NCI-H69 (cell line): ENCODE measurements around the gene NPHP3.
A peak's percentile ranks its signal among the peaks of the same experiment; 100 is the strongest.

Experiments used
- DNase-seq: peaks from one replicate; lab custom pipeline; 2025; lab: John Stamatoyannopoulos, UW

NPHP3 gene

DNA sequence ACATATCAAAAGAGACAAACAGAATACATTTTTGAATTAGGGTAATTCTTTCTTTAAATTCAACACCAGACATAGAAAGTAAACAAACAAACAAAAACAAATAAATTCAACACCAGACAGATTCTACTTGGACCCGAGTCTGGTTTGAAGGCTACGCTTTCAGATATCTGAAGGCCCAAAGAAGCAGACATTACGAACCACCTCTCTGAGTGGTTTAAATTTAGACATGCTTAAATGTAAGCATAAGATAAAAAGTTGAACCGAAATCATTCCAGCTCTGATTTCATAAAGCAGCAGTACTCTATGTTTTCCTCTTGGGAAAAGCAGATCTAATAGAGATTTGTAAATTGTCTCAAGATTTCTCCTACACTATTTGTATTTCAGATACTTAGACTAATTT is 32.2 kb downstream of the NPHP3 start:
- DNase-seq, result no peak

DNA sequence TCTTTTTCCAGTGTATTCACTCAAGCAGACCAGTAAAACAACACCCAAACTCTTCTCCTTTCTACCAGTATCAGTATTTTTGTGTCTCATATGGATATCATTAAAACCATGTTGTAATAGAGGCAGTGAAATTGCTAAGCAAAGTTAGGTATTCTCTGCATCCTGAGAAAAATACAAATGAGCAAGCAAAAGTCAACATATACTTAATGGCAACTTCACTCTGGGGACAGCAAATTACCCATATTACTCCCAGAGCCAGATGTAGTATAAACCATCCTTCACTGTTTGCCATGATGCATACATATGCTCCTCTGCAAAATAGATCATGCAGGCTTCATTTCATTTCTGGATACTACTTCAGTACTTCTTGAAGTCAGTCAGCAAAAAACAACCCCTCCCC is 40.0 kb downstream of the NPHP3 start:
- DNase-seq, result peak; percentile 64

DNA sequence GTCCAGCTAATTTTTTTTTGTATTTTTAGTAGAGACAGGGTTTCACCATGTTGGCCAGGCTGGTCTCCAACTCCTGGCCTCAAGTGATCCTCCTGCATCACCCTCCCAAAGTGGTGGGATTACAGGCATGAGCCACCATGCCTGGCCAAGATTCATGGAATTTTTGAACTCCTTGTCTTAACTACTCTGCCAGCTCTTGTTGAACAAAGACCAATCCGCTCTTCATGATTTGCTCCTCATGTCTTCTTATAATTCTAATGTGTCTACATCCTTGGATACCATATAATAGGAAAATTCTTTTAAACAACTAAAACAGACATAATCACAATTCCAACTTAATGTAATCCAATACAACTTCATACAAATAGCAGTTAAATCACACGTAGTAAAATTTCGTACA is 40.8 kb downstream of the NPHP3 start:
- DNase-seq, result no peak

DNA sequence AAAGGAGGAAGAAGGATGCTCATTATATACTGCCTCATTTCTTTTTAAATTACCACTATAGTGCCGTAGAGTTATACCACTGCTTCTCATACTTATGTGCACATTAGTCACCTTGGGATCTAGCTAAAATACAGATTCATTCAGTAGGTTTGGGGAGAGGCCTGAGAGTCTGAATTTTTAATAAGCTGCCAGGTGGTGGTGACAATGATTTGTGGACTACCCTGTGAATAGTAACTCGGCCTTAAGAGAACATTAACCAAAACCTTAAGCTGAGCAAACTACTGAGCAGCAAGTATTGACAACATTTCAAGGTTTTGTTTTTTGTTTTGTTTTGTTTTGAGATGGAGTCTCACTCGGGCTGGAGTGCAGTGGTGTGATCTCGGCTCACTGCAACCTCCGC is 42.3 kb downstream of the NPHP3 start:
- DNase-seq, result no peak

DNA sequence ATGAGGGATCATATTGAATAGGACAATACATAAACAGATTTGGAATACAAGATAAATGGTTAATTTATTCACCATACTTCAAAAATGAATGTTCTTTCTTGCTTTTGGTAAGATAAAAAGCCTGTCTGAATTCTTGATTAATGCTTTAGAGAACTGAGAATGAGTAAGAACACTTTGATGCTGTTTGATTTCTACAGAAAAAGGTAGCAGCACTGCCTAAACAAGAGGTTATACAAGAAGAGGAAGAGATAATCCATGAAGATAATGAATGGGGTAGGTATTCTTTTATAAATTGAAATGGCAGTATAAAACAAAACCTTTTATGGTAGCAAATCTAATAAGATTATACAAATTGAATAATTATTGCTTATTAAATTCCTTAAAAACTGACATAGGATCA is 46.8 kb downstream of the NPHP3 start:
- DNase-seq, result no peak

DNA sequence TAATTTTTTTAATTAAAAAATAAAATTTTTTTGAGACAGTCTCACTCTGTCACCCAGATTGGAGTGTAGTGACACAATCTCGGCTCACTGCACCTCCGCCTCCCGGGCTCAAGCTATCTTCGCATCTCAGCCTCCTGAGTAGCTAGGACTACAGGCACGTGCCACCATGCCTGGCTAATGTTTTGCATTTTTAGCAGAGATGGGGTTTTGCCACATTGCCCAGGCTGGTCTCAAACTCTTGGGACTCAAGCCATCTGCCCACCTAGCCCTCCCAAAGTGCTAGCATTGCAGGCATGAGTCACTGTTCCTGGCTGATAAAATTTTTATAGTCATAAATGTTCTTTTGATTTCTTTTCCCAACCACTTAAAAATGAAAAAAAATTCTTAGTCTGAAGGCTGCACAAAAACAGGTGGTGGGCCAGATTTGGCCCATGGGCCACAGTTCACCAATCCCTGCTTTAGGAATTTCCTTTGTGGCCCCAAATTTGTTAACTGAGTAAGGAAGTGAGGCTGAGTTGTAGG is 52.9 kb downstream of the NPHP3 start:
- no peak for DNase-seq

DNA sequence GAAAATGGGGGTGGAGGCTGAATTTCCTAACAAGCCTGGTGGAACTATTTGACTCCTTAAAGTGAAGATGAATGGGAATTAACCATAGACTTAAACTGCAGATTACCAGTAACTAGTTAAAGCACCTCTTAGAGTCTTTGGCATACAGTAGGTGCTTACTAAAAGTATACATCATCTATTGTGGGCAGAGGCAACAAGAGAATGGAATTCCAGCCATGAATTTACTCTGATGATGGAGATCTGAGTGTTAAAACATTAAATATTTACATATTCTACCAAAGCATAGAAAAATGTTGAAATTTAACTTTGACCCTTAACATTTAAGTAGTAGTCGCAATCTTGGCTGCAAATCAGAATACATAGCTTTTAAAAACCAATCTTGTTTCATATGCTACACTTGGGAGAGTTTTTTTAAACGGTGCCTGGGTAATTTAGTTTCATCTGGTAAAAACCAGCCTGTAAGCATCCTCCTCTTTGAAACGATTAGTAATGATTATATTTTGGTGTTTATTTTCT is 56.9 kb downstream of the NPHP3 start:
- DNase-seq, result no peak

DNA sequence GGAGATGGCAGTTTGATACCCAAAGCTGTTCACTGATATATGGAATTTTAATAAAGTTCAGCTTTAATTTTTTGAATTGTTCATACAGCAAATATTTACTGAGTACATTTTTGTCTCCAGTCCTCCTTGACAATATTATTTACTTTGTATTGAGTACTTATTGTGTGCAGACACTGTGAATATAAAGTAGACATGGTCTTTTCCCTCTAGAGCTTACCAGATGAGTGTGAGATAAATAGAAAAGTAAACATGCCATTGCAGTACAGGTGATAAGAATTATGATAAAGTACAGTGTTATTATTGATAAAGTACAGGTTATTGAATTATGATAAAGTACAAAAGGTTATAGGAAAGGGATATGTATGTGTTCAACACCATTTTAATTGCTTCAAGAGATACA is 60.0 kb downstream of the NPHP3 start:
- DNase-seq, result no peak

DNA sequence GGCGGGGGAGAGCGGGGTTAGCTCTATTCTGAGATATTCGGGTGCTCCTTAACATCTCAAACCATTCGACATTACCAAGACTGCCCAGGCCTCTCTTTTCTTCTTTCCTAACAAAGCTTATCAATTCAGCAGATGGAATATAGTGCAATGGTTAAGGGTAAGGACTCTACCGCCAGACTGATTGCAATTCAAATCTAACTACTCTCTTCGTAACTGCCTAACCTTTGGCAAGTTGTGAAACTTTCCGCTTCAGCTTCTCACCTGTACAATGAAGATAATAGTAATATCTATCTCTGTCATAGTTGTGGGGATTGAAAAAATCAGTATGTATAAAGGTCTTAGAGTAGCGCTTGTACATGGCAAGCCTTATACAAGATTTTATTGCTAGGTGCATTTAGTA is 61.1 kb downstream of the NPHP3 start:
- peak; percentile 21 for DNase-seq

DNA sequence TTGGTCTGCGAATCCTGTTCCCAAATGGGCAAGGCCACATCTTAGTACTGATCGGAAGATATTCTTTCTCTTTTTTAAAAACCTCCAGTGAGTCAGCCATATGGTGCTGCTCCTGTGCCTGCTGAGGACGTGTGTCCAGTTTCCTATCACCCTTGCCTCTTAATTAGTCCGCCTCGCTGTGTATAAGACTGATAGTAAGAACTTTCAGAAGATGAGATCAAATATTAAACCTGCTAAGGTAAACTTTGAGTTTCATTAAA is 61.5 kb downstream of the NPHP3 start:
- DNase-seq, result no peak

DNA sequence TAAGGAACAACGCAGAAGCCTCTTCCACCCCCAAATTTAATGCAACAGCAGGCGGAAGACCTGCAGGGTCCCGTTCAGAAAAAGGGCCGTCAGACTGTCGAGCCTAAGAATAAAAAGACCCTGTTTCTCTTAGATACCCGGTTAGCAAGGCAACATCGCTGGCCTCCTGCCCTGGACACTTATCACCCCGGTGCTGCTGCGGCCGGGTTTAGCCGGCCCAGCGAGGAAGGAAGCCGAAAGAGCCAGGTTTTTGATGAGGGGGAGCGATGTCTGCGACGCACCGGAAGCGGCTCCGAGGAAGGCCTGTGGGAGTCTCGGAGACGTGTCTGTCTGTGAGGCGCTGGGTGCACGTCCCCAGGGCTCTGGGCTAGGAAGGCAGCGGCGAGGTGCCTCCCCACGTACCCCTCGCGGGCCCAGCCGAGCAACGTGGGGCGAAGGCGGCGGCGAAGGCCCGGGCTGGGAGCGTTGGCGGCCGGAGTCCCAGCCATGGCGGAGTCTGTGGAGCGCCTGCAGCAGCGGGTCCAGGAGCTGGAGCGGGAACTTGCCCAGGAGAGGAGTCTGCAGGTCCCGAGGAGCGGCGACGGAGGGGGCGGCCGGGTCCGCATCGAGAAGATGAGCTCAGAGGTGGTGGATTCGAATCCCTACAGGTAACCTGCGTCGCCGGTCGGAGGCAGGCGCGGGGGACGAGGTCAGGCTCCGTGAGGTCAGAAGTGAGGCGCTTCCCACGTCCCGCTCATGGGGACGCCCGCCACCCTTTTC is 62.0 kb downstream of the NPHP3 start, which contains the start of gene UBA5:
UBA5 (plus strand) TSS at position 278 of the 759 bp plus-strand sequence; CDS start at position 487, 209 bp downstream.
- peak; percentile 69 for DNase-seq

DNA sequence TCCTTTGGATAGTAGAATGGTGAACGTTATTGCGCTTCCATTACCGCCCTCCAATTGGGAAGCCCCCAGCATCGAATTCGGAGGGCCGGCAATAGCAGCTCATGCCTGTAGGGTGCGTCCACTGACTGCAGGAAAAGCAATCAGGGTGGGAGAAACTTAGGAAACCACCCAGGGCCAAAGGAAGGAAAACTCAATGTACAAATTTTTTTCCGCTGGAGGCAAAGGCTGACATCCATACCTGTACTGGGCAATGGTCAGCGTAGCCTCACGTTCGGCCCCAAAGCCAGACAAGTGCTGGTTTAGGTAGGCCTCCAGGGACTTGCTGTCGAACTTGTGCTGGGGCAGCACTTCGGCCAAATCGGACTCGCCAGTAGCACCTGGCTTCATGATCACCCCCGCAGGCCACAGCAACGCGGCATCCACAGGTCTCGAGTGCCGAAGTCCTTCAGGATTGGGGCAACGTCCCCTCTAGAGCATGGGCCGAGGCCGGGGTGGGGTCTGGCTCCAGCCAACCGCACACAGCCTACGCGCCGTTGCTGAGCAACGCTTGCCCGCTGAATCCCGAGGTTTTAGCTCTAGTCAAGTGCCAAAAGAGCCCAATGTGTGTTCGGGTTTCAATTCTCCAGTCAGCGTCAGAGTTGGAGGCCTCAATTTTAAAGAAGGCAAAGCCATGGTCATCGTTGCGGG is 62.7 kb downstream of the NPHP3 start, which contains the start of gene ACAD11:
ACAD11 (minus strand) TSS at position 445 of the 687 bp plus-strand sequence; CDS start at position 387, 58 bp downstream.
- DNase-seq, result peak; percentile 70

DNA sequence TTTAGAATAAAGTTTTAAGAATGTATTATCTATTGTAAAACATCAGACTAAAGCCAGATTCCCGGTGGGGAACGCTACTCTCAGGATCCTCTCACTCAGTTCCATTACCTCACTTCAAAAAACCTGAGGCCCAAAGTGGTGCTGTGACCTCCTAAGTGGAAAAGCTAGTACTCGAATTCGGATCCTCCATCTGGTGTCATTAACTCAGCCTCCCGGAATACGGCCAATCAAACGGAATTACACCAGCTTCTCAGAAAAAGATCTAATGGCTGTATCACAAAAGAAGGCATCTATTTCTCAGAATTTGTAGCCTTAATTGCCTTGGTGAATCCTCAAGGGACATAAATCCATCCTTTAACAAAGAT is 63.2 kb downstream of the NPHP3 start:
- DNase-seq, result peak; percentile 59

DNA sequence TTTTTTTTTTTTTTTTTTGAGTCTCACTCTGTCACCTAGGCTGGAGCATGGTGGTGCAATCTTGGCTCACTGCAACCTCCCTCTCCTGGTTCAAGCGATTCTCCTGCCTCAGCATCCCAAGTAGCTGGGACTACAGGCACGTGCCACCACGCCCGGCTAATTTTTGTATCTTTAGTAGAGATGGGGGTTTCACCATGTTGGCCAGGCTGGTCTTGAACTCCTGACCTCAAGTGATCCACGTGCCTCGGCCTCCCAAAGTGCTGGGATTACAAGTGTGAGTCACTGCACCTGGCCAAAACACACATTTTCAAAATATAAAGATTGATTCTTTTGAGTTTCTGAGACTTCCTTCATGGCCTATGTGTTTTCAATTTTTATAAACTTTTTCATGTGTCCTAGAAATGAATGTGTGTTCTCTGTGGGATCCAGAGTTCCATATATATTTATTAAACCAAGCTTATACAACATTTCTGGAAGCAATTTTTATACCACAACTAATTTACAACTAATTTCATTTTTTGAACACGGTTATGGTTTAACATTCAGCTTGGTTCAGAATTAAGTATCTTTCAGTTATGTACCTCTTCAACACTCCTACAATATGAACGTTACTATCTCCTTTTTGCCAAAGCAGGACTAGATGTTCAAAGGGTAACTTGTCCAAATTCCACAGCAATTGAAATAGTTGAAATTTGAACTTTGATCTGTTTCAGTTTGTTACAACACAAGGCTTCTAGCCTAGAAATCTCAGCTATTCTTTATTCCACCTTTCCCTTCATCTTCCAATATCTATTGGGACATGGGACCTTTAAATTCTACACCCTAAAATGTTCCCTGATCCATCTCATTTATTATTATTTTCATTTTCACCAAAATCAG is 64.1 kb downstream of the NPHP3 start:
- no peak for DNase-seq

DNA sequence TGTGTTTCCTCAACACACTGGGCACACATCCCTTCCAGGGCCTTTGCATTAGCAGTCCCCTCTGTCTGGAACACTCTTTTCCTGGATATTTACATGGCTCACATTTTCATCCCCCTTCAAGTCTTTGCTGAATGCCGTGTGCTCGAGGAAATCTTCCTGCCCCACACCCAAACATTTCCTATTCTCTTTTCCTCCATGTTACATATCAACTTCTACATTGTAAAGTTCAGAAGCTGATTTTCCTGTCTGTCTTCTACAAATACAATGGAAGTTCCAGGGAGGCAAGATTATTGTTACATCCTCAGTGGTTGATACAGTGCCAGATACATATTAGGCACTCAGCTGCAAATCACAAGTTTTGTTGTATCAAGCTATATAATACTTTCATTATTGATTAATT is 66.7 kb downstream of the NPHP3 start:
- no peak for DNase-seq

DNA sequence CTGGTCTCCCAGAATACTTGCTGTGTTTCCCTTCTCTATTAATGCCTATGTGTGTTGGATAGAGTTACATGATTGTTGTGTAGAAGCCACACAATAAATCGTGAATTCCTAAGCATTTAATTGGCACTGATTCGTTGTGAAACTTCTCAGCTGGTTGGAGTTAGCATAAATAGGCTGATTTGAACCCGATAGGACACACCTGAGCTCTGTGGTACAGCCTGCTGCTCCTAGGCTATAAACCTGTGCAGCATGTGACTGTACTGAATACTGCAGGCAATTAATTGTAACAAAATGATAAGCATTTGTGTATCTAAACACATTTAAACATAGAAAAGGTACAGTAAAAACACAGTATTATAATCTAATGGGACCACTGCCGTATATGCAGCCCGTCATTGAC is 67.5 kb downstream of the NPHP3 start:
- DNase-seq, result no peak

DNA sequence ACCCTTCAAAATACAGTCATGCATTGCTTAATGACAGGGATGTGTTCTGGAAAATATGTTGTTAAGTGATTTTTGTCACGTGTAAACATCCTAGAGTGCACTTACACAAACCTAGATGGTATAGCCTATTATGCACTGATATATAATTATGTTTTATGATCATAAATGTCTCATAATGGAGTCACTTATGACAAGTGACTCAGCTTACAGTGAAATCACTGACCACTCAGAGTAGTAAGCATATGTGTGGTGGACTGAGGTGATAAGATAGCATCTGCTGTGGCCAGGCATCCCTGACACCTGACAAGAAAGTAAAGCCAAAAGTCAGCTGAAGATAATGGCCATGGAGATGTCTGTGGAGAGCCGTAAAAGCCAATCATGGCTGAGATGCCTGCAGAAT is 68.0 kb downstream of the NPHP3 start:
- peak; percentile 84 for DNase-seq

DNA sequence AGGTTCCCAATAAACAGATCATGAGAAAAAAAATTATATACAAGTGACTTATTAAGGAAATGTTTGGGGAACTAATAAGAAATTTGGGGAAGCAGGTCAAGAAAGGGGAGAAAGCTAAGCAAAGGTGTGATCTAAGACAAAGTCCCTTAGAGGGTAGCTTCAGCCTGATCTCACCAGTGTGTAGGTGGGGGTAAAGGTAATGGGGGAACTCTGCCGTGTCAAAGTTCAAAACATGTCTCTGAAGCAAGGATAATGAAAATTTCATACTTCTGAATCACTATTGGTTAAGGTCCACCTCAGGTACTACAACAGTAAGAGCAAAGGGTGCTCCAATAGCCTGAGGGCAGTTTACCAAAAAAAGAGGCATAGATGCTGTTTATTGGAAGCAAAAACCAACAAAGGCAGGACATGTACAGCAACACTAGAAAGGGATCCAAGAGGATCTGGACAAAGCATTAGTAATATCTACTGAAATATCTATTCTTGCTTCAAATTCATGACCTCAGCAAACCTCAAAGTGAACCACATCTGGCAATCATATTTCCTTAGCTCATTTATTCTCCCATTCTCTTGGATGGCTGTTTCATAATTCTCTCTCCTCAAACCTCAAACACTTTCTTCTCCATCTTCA is 69.5 kb downstream of the NPHP3 start:
- no peak for DNase-seq

DNA sequence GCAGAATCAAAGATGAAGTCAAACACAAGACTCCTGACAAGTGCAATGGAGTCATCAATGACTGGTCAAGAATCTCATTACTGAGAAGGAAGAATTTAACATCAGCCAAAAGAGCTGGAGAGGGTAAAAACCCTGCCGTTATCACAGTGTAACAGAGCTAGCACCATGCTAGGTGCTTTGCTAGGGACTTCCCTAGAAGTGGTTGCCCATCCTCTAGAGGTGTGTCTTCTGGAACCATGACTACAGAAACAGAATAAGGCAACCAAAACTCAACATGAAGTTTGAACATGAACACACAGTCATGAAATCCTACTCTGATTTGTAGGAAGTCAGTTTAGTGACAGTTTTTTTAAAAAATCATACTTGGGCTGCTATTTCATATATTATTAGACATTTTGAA is 72.1 kb downstream of the NPHP3 start:
- no peak for DNase-seq

DNA sequence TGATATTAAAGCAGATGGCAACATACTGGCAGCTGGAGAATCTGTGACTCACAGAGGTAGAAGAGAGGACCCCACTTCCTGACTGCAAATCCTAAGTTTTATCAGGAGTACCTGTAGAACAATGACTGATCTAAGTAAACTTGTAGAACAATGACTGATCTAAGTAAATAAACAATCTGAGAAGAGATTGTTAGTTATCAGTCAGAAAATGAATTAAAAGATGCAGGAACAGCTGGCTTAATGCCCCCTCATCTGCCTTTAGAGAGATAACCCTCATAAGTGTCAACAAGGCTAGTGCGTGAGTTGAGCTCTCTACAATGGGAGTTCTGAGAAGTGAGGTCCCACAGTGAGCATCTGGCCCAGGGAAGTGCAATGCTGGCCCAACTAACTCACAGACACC is 77.2 kb downstream of the NPHP3 start:
- no peak for DNase-seq

DNA sequence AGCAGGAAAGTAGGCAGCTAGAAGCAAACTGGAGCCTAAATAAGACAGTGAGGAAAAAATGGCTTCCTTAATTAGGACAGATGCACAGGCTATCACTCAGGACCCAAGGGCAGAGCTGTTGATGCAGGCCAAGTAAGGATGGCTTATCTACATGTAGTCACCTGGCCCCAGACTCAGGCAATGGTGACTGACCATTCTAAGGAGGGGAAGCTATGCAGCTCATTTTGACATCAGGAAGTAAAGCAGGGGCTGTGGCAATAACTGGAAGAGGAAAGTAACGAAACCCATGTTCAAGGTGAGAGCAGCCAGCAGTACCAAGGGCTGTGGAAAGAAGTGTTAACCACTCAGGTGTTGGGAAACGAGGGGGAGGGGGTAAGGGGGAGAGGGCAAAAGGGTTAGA is 78.8 kb downstream of the NPHP3 start:
- no peak for DNase-seq

DNA sequence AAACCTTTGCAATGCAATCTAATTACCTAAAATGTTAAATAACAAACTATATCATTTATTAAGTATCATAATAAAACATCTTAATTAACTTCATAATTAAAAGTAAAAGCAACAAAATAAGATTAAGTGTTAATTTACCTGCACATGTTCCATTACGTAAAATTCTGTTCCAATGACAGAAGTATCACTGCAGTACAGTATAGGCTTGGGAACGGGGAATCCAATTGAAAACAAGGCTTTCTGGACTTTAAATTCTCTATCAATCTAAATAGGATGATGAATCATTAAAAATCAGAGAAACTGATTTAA is 79.7 kb downstream of the NPHP3 start:
- DNase-seq, result no peak
